GM12878 (cell line): ENCODE measurements around the gene PMF1. TPM values are rescaled to one million over a fixed set of nuclear protein-coding genes. Genes with fewer than 3 reads are reported as not detected.
A peak's percentile ranks its signal among the peaks of the same experiment; 100 is the strongest.

Experiments used
- ATAC-seq: fragments of 200-7000 bp; cut with Tn5 transposase; 3 replicates; pipeline ENCODE4 v1.9.1; 2020; ENCODE audit warnings: mild to moderate bottlenecking, moderate library complexity
- BruUV-seq: library from RNA; stranded (reverse); fragments of 400-500 nt; replicated peaks from 2 replicates; lab custom pipeline; 2021; lab: Mats Ljungman, UMichigan
- CTCF ChIA-PET: fragments of 300-600 bp; sonication (Branson Sonifier 250); formaldehyde crosslinking; extraction: SDS; loops from one replicate; lab custom pipeline; 2021; ENCODE audit warnings: inconsistent platforms; lab: Yijun Ruan, JAX
- POLR2A ChIA-PET: fragments of 350-600 bp; formaldehyde crosslinking; extraction: SDS; loops from one replicate; lab custom pipeline; 2021; ENCODE audit warnings: inconsistent platforms; lab: Charles Lee
- RAD21 ChIA-PET: fragments of 300-600 bp; sonication (Branson Sonifier 250); formaldehyde crosslinking; loops from one replicate; lab custom pipeline; 2023; ENCODE audit warnings: antibody characterized with exemption; ENCODE audit not compliant: unreplicated experiment; lab: Charles Lee
- SMC1A ChIA-PET: fragments of 300-600 bp; sonication (Branson Sonifier 250); formaldehyde crosslinking; loops from one replicate; lab custom pipeline; 2023; ENCODE audit not compliant: unreplicated experiment, uncharacterized antibody; lab: Charles Lee
- DNase-seq: peaks from one replicate; pipeline ENCODE4 v3.0.0-alpha.2; 2011; ENCODE audit warnings: low read depth, low spot score
- FAIRE-seq: peaks from 3 replicates; lab custom pipeline; 2011; peaks lifted over from hg19 to GRCh38; lab: Jason Lieb, UNC
- H2AFZ ChIP-seq: 2 replicates; pipeline ENCODE4 v1.6.0; 2011; ENCODE audit warnings: low read depth, low read length, control low read depth; ENCODE audit not compliant: control insufficient read depth
- H3K27ac ChIP-seq: 2 replicates; pipeline ENCODE4 v1.5.1; 2011; ENCODE audit warnings: control low read depth; ENCODE audit not compliant: control insufficient read depth, insufficient read depth
- H3K27me3 ChIP-seq, 2 experiments: replicated peaks in 1 of 2; 2 replicates each; pipeline versions ENCODE4 v1.6.0 to v1.6.1; 2011; ENCODE audit warnings: low read length in 1 of 2; ENCODE audit not compliant: control insufficient read depth in 2 of 2, insufficient read depth in 2 of 2
- H3K36me3 ChIP-seq, 2 experiments: 2 replicates each; pipeline ENCODE4 v1.5.1; 2011; ENCODE audit warnings: low read length in 1 of 2; ENCODE audit not compliant: control insufficient read depth in 2 of 2, insufficient read depth in 2 of 2
- H3K4me1 ChIP-seq: 2 replicates; pipeline ENCODE4 v1.6.1; 2011; ENCODE audit warnings: mild to moderate bottlenecking, low read length, moderate library complexity, mixed read lengths; ENCODE audit not compliant: control insufficient read depth, insufficient read depth
- H3K4me2 ChIP-seq: 2 replicates; pipeline ENCODE4 v1.6.0; 2011; ENCODE audit warnings: control low read depth; ENCODE audit not compliant: control insufficient read depth, insufficient read depth
- H3K4me3 ChIP-seq: fragments of 200-600 bp; sonication (generic); 2 replicates; pipeline ENCODE4 v1.5.1; 2016
- H3K79me2 ChIP-seq: 2 replicates; pipeline ENCODE4 v1.6.0; 2011; ENCODE audit warnings: low read length; ENCODE audit not compliant: control insufficient read depth, insufficient read depth
- H3K9ac ChIP-seq: 2 replicates; pipeline ENCODE4 v1.8.0; 2011; ENCODE audit warnings: low read length, control low read depth, mixed read lengths; ENCODE audit not compliant: control insufficient read depth, insufficient read depth
- H3K9me3 ChIP-seq: replicated peaks from 3 replicates; pipeline ENCODE4 v1.5.1; 2011; ENCODE audit warnings: mild to moderate bottlenecking, low read length; ENCODE audit not compliant: control insufficient read depth, insufficient read depth
- H4K20me1 ChIP-seq: 2 replicates; pipeline ENCODE4 v1.6.0; 2011; ENCODE audit not compliant: control insufficient read depth, insufficient read depth
- BCL3 ChIP-seq: IDR thresholded peaks from 2 replicates; pipeline ENCODE4 v1.6.1; 2011; ENCODE audit warnings: borderline replicate concordance, low read depth, mild to moderate bottlenecking, moderate library complexity, low read length; ENCODE audit not compliant: insufficient read depth, poor library complexity, severe bottlenecking
- EP300 ChIP-seq, 2 experiments: fragments of 150-350 bp in 1 of 2; IDR thresholded peaks; 2 replicates each; pipeline ENCODE4 v1.6.1; 2011 to 2012; ENCODE audit warnings: low read depth in 2 of 2, low read length in 2 of 2, borderline replicate concordance in 1 of 2, improper control_type of control experiment in 1 of 2, inconsistent platforms in 1 of 2; ENCODE audit not compliant: control insufficient read depth in 1 of 2
- NFIC ChIP-seq: IDR thresholded peaks from 2 replicates; pipeline ENCODE4 v1.6.1; 2012; ENCODE audit warnings: low read depth, mild to moderate bottlenecking, inconsistent platforms, low read length, moderate library complexity
- POLR2A ChIP-seq: IDR thresholded peaks from 2 replicates; pipeline ENCODE4 v1.6.1; 2011; ENCODE audit warnings: low read depth, mild to moderate bottlenecking, low read length
- whole genome bisulfite sequencing: methylation state at CpG from one replicate; pipeline ENCODE4 v1.1.6; 2016; ENCODE audit warnings: low lambda C conversion rate; ENCODE audit not compliant: insufficient replicate concordance, insufficient coverage; ENCODE audit errors: missing lambda C conversion rate; 5-methylcytosine and 5-hydroxymethylcytosine counted together
- in situ Hi-C: fragments of 300-500 bp; cut with MboI; formaldehyde crosslinking; loops from 9 replicates; pipeline ENCODE4 v1.14.3; 2018; ENCODE audit warnings: mixed read lengths
- intact Hi-C: fragments of 100-400 bp; cut with micrococcal nuclease; formaldehyde crosslinking; loops from one replicate; pipeline ENCODE4 v1.14.2; 2022; ENCODE audit not compliant: unreplicated experiment
- polyA plus RNA-seq, 11 experiments: library from polyadenylated mRNA; depleted of rRNA in 4 of 11; unstranded in 6 of 11; stranded (reverse) in 5 of 11; fragments of >200 nt; fragmentation: Nextera tagmentation in 4 of 11; fragmentation: Illumina TruSeq in 1 of 11; extraction: Ambion mirVana in 4 of 11; extraction: Trizol in 1 of 11; gene quantifications; 1 replicate in 1 of 11; 2 replicates in 10 of 11; pipeline versions ENCODE4 v1.2.1 to v1.2.3, GENCODE V29; 2011 to 2016; ENCODE audit warnings: inconsistent platforms in 2 of 11, missing spikeins in 2 of 11, low read depth in 1 of 11
- total RNA-seq, 4 experiments: library from RNA; depleted of rRNA in 3 of 4; stranded (reverse); fragments of >200 nt in 3 of 4; fragmentation: Illumina TruSeq in 1 of 4; extraction: Trizol in 1 of 4; gene quantifications; 2 replicates each; pipeline versions ENCODE4 v1.2.1 to v1.2.3, GENCODE V29; 2013 to 2021

Gene PMF1
- total and polyA plus RNA-seq, 10 of the 15 experiments (the other 5 are each of a cell fraction or from before 2014, with no cell fraction given) = 6.7 to 105 (median 67.3) TPM

DNA sequence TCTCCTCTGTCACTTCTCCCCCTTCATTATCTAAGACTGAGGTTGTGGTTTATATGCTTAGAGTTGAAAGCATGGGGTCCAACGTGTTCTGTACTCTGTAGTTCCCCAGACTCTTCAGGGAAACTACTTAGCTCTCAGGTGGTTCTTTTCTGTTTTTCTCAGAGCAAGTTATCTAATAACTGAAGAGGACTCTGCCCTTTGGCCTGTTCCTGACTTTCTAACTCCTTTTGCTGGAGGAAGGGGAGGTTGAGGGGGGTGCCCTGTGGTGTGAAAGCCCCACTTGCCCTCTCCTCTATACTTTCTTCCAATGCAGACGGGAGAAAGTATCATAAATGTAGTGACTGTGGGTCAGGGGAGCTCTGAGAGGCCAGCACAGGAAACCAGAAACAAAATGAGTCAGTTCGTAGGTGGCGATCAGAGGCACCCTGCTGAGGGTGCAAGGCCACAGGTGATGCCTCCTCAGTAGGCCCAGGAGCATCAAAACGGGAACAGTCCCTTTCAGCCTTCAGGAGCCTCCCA is 13.9 kb upstream of the PMF1 start (continued):
- TF ChIP-seq EP300 (IDR thresholded peaks at IDR 0.05; ENCODE audit: borderline replicate concordance in 1 of 2, control insufficient read depth in 1 of 2, low read depth in 2 of 2, low read length in 2 of 2) = peak in 1 of 2 experiments; percentile 21; a peak in 2 of 4 replicates

DNA sequence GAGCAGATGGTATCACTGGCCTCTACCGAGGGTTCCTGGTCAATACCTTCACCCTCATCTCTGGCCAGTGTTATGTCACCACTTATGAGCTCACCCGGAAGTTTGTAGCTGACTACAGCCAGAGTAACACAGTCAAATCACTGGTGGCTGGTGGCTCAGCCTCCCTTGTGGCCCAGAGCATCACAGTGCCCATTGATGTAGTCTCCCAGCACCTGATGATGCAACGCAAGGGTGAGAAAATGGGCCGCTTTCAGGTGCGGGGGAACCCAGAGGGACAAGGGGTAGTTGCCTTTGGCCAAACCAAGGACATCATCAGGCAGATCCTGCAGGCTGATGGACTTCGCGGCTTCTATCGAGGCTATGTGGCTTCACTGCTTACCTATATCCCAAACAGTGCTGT is 12.8 kb upstream of the PMF1 start:
- peaks cover 73% of the 10 kb centered on the region for H3K79me2 ChIP-seq
- WGBS = 90% methylated on average over 8 of the region's 8 CpGs
- intact Hi-C loops (no loop called here), in situ Hi-C loops (no loop called here)
- peaks cover 8 to 15% of the 10 kb centered on the region in 2 experiments; a peak in 3 of 4 replicates for H3K36me3 ChIP-seq
- ChIA-PET CTCF (interaction anchor here (0.6 to 7.2 kb wide), 8 partner anchors 13 to 254 kb away, joined by 3 to 76 read pairs (median 9); partner anchors contain the start of genes PMF1 and SEMA4A), RAD21 (interaction anchor here (2.5 to 7.4 kb wide), 4 partner anchors 12 to 49 kb away, joined by 9 to 139 read pairs (median 54); partner anchors contain the start of genes PMF1 and SEMA4A), POLR2A (interaction anchor here (0.6 to 11.8 kb wide), 5 partner anchors 12 to 49 kb away, joined by 4 to 158 read pairs (median 4); partner anchors contain the start of genes PMF1 and SEMA4A), SMC1A (interaction anchor here (2.1 to 6.5 kb wide), 5 partner anchors 12 to 53 kb away, joined by 6 to 50 read pairs (median 32); partner anchors contain the start of genes PMF1 and SEMA4A)
- H2AFZ ChIP-seq = no peak overlapping the region
- peaks cover 11% of the 10 kb centered on the region for H3K4me1 ChIP-seq
- H3K9ac ChIP-seq = no peak overlapping the region
- H3K27me3 ChIP-seq = no peaks in the 10 kb centered on the region
- no peaks in the 10 kb centered on the region for H3K9me3 ChIP-seq
- ATAC-seq (no peak), FAIRE-seq (no peak), DNase-seq (no peak)
- no peak overlapping the region for H3K27ac ChIP-seq
- TF ChIP-seq POLR2A (0 out of 2 replicates have a peak, but pooled peaks have one; percentile 23), NFIC (no peak), BCL3 (no peak)
- H4K20me1 ChIP-seq = no peaks in the 10 kb centered on the region
- BruUV-seq = no TSS peak
- H3K4me3 ChIP-seq = no peak overlapping the region
- peak overlapping the region; percentile 38 for H3K4me2 ChIP-seq
